MM.1S (cell line): Measurements from ENCODE around the gene SUFU.

Source experiments
- EZH2 ChIP-seq: fragments of 300-600 bp; sonication (generic); optimal IDR thresholded peaks from 2 replicates; pipeline ENCODE3; 2017; ENCODE audit warnings: low read depth, mild to moderate bottlenecking, antibody characterized with exemption, low read length, mixed read lengths
- EZH2phosphoT487 ChIP-seq: fragments of 300-600 bp; sonication (generic); IDR thresholded peaks from 2 replicates; pipeline ENCODE4 v1.6.1; 2018; ENCODE audit warnings: antibody characterized with exemption, low read length
- TF ChIP-seq, protein P1 (sequence below): fragments of 300-600 bp; sonication (generic); IDR thresholded peaks from 2 replicates; pipeline ENCODE4 v1.5.1; 2016; ENCODE audit warnings: antibody characterized with exemption, low read length, mixed read lengths

DNA sequence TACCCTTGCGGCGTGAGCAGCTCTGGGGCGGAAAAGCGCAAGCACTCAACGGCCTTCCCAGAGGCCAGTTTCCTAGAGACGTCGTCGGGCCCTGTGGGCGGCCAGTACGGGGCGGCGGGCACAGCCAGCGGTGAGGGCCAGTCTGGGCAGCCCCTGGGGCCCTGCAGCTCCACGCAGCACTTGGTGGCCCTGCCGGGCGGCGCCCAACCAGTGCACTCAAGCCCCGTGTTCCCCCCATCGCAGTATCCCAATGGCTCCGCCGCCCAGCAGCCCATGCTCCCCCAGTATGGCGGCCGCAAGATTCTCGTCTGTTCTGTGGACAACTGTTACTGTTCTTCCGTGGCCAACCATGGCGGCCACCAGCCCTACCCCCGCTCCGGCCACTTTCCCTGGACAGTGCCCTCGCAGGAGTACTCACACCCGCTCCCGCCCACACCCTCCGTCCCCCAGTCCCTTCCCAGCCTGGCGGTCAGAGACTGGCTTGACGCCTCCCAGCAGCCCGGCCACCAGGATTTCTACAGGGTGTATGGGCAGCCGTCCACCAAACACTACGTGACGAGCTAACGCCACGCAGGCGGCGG is 153.1 kb downstream of the SUFU start:
- TF ChIP-seq, protein P1, sequence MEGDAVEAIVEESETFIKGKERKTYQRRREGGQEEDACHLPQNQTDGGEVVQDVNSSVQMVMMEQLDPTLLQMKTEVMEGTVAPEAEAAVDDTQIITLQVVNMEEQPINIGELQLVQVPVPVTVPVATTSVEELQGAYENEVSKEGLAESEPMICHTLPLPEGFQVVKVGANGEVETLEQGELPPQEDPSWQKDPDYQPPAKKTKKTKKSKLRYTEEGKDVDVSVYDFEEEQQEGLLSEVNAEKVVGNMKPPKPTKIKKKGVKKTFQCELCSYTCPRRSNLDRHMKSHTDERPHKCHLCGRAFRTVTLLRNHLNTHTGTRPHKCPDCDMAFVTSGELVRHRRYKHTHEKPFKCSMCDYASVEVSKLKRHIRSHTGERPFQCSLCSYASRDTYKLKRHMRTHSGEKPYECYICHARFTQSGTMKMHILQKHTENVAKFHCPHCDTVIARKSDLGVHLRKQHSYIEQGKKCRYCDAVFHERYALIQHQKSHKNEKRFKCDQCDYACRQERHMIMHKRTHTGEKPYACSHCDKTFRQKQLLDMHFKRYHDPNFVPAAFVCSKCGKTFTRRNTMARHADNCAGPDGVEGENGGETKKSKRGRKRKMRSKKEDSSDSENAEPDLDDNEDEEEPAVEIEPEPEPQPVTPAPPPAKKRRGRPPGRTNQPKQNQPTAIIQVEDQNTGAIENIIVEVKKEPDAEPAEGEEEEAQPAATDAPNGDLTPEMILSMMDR, result no peak
- TF ChIP-seq EZH2 (no peak), EZH2phosphoT487 (no peak)
